ENCODE measurements around the gene OSGEP.
"Not testable (repeated sequence)": the region's sequence is repeated elsewhere in the genome, so short reads cannot be mapped to it uniquely, and the experiment has no call there.

The OSGEP gene

GRCh38 chr14:20469242-20469889, 14.8 kb upstream of the OSGEP start, which contains the start of gene PNP:
PNP (plus strand) TSS chr14:20469406; CDS start chr14:20469525, 119 bp downstream.
- peak; percentile 93 for DNase-seq

DNA sequence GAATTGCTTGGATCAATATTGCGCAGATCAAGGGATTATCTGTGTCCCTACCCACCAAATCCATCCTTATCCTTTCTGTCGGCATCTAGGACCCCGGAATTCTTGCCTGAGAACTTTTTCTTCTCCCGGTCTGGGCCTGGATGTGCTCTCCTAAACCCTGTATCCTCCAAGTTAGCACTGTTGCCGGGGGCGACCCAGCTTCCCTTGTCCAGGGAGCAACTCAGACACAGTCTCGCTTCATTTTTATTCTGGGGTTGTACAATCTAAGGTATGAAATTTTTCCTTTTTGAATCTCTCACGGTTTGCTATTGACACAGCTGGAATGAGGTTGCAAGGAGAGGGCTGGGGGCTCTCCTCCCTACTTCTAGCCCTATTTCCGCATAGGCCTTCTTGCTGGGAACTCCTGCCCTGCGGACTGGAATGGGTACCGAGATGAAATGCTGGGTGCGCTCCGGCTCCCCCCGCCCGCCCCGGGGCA, 14.2 kb upstream of the OSGEP start:
- DNase-seq, result no peak

- peak; percentile 99 for DNase-seq
Measured at GRCh38 chr14:20461225-20462141, 6.9 kb upstream of the OSGEP start, which contains the start of gene PIP4P1. PIP4P1 (minus strand) TSS chr14:20461434; CDS start chr14:20461325, 109 bp downstream.

- peak; percentile 80 for DNase-seq
Measured at GRCh38 chr14:20460458-20461224, 6.0 kb upstream of the OSGEP start.

DNA sequence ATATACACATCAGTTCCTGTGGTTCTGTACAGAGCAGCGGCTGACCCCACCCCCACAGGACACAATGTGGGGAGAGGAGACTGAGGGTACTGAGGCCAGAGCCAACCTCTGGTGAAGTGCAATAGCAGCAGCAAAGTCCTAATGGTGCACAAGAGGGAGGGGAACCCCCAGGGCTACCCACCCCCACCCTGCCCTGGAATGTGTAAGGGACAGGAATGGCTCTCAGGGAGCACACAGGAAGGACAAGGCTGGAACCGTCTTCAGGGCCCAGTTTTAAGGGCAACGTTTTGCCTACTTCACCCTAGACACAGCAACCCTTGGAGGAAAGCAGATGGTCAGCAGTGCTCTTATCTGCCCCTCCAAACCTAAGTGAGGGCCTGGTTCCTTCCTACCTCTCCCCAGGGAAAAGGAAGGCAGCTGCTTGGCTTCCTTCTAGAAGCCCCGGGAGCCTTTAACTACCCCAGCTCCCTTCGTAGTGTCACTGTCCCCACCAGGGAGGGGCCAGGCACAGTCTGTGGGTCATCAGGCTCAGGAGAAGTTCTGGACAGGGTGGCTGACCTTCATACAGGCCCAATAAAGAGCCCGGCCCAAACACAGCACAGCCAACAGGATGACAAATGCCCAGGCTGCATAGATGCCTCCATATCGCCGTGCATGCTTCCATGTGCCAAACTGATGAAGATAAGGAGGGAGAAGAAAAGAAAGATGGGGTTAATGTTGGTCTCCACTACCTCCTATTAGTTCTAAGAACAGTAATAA, 3.6 kb upstream of the OSGEP start:
- no peak for DNase-seq

DNA sequence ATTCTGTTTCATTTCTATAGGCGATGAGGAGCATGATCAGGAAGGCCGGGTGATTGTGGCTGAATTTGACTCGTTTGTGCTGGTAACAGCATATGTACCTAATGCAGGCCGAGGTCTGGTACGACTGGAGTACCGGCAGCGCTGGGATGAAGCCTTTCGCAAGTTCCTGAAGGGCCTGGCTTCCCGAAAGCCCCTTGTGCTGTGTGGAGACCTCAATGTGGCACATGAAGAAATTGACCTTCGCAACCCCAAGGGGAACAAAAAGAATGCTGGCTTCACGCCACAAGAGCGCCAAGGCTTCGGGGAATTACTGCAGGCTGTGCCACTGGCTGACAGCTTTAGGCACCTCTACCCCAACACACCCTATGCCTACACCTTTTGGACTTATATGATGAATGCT, 2.4 kb upstream of the OSGEP start:
- no peak for DNase-seq

GRCh38 chr14:20455355-20456300, 1.0 kb upstream of the OSGEP start:
- DNase-seq, result no peak

DNA sequence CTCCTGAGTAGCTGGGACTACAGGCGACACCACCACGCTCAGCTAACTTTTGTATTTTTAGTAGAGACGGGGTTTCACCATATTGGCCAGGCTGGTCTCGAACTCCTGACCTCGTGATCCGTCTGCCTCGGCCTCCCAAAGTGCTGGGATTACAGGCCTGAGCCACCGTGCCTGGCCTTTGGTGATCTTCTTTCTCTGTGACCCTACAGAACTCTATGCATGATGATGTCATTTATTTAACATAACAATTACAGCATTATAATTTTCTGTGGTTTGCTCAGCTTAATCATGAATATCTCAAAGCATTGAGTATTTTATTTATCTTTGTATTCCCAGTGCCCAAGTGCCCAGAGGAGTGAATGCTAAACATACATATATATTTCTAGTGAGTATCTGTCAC, 1.8 kb downstream of the OSGEP start:
- not testable (repeated sequence) for DNase-seq

- DNase-seq, result no peak
Measured at GRCh38 chr14:20446889-20447288, 7.7 kb downstream of the OSGEP start.

GRCh38 chr14:20443650-20444049, 11.0 kb downstream of the OSGEP start:
- DNase-seq, result not testable (repeated sequence)

- DNase-seq, result no peak
Measured at GRCh38 chr14:20441461-20441860, 13.2 kb downstream of the OSGEP start.

- peak; percentile 14 for DNase-seq
Measured at GRCh38 chr14:20440882-20441281, 13.7 kb downstream of the OSGEP start.

DNA sequence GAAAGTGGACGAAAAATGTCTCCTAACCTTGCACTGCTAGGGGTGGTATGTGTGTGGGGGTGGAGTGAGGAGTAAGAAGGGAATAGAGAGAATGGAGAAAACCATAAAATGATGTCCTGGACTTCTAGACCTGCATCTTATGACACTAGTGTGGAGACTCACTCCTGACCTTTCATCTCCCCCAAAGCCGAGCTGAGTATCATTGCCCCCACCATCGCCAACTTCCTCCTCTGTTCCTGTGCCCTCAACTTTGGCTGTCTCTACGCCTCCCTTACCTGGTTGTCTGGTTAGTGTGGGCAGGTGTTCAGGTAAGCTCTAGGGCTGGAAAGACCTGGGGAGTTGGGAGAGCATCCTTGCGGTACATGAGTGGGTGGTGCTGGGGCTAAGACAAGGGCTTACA, 14.1 kb downstream of the OSGEP start:
- no peak for DNase-seq

GRCh38 chr14:20438664-20439063, 15.9 kb downstream of the OSGEP start:
- no peak for DNase-seq

GRCh38 chr14:20436363-20436755, 18.3 kb downstream of the OSGEP start:
- DNase-seq, result no peak

DNA sequence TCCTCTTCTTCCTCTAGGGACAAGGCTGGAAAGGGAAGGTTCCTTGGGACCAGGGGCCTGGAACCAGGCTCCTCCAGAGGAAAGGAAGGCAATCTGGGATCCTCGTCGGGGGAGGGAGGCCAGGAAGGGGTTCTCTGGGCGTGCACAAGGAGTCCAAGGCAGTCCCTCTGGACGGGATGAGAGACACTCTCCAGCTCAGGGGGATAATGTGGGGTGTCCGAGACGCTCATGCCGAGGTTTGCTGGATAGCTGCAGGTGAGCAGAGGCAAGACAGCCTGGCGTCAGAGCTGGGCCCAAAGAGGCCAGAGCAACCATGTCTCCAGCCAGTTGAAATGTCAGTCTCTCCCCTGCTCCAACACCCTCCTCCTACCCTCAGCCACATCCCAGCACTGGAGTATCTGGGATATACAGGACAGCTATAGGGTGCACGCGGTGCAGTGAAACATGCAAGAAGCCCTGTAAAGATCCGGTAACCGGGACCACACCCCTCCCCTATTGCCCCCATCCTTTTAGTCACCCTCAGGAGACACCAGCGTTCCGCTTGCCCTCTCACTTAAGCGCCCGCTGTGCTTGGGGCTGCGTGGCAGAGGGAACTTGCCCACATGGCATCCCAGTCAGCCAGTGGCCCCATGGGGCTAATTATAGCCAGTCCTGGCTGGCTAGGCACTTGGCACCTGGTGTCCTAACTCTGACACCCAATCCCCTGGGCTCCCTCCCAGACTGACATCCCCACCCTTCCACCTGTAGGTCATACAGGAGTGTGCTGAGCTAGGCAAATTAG, 18.8 kb downstream of the OSGEP start, which contains the start of gene KLHL33:
TSS of gene KLHL33 (minus strand) at position 585 of the 781 bp plus-strand sequence. CDS start at position 230, 355 bp downstream.
- DNase-seq, result no peak

DNA sequence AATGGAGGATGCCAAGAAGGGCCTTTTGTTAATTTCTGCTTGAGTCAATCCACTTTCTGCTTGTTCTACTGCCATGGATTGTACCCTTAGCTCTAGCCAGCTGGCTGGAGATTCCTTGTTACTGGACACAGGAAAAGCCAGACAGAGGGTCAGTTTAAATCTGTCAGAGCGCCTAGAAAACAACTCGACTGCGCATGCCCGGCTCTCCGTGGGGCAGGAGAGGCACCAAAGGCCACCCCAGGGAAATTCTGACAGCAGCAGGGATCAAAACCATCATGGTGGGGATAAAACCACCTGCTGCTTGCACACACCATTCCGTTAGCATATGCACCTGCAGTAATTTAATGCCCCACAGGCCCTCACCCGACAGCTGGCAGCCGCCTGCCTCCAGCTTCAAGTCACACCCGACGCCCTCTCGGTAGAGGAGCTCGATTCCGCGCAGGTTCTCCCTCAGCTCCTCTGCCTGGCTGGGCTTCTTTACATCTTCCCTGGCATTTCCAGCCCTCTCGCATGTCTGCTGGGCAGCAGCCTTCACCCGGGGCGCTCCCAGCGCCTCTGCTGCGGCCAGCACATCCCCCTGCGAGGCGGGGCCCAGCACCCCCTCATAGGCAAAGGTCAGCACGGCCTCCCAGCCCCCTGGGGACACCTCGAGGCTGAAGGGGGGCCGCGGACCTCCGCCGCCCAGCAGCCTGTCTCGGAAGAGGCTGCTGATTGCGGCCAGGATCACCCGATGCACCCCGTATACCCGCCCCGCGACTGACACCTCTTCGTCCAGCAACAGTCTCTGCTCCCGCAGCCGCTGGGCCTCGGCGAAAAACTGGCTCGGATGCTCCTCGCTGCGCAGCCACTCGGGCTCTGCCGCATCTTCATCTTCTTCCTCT, 19.7 kb downstream of the OSGEP start:
- DNase-seq, result no peak

GRCh38 chr14:20429801-20430669, 24.6 kb downstream of the OSGEP start:
- no peak for DNase-seq

All from CD4-positive, alpha-beta T cell treated with Interleukin-12 subunit alpha and Interleukin-12 subunit beta, for 1 hour (primary cell).